RCC 7860 (cell line): ENCODE measurements around the gene CAMTA2.
A peak's percentile ranks its signal among the peaks of the same experiment; 100 is the strongest.

Source experiments
- DNase-seq: peaks from one replicate; pipeline ENCODE4 v3.0.0-alpha.2; 2015; ENCODE audit warnings: low spot score
- FAIRE-seq: peaks from 2 replicates; lab custom pipeline; 2012; peaks lifted over from hg19 to GRCh38; lab: Jason Lieb, UNC

CAMTA2 gene

DNA sequence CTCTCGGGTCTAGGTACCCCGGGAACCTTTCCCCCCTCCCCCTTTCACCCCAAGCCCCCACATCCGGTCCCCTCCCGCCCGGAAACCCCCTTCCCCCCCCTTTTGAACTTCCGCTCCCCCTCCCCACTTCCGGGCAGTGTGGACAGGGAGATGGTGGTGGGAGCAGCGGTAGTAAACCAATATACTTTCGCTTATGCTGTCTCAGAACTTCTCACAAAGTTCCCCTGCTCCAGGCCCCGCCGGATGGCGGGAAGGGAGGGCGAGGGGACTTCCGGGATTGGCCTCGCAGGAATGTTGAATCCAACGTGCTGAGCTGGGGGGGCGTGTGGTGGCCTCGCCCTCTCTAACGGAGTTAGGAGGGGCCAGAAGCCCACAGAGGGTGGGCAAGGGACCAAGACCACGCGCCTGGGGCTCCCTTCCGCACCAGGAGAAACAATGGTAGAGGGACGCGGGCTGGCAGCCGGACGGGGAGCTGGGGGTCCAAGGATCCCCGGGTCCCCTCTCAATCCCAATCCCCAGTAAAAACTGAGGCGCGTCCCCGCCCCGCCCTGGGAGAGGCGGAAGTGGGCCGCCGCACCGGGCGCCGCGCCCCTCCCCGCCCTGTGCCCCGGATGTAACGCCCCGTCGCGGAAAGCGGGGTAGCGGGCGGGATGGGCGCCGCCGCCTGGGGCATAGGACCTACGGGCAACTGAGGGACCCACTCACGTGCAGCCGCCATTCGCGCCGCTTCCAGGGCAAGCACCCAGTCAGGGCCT is 39.9 kb downstream of the CAMTA2 start:
- FAIRE-seq: no peak
- DNase-seq: peak; percentile 34

DNA sequence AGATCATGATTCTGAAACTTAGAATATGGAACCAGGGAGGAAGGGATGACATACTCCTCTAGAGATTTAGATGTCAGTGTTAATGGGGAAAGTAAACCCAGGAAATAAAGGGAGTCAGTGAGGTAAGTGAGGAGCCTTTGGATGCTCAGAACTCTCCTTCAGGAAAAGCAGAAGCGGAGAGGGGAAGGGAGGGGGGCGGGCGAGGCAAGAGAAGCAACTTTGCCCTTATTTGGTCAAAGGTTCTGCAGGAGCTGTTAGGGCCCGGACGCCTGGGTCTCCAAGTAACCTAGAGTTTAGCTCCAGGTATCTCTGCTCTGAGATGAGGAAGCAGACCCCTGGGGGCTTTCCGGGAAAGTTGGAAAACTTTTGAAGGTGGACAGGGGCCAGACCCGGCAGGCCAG is 40.5 kb downstream of the CAMTA2 start:
- FAIRE-seq (no peak), DNase-seq (no peak)

DNA sequence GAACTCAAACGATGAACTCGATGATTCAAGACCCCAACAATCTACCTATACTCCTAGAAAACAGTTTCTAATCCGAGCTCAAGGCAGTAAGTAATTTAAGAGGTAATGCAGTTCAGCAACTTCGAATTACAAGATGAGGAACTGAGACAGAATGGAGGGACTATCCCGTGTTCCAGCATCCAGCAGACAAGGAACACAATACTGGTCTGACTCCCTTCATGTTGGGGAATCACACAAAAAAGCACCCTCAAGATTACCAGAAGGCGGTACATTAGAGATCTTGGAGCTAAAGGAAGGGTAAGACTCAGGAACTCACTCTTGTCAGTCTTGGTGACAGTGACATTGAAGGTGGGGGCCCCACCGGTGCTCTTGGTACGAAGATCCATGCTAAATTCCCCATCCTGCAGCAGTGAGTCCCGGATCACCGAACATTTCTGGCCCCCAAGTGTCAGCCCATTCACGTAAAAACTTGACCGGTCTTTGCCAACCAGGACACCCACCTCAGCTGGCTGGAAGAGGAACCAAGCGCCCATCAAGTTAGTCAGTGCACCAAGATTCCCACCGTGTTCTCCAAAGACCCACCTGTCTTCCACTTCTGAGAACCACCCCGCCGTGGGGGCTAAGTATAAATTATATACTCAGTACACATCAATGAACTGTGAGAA is 41.0 kb downstream of the CAMTA2 start:
- DNase-seq (no peak), FAIRE-seq (no peak)

DNA sequence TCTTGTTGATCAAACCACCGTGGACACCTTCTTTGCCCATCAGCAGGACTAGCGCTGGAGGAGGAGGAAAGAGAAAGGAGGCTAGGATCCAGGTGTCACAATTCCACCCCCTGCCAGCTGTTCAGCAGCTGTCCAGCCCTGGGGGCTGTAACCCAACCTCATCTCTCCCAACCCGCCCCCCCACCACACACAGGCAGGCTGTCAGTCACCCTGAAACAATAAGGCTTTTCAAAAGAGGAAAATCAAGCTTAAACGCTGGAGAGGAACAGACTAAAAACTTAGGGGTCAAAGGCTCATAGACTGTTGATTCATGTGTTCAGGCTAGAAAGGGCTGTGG is 41.6 kb downstream of the CAMTA2 start:
- FAIRE-seq (no peak), DNase-seq (no peak)

DNA sequence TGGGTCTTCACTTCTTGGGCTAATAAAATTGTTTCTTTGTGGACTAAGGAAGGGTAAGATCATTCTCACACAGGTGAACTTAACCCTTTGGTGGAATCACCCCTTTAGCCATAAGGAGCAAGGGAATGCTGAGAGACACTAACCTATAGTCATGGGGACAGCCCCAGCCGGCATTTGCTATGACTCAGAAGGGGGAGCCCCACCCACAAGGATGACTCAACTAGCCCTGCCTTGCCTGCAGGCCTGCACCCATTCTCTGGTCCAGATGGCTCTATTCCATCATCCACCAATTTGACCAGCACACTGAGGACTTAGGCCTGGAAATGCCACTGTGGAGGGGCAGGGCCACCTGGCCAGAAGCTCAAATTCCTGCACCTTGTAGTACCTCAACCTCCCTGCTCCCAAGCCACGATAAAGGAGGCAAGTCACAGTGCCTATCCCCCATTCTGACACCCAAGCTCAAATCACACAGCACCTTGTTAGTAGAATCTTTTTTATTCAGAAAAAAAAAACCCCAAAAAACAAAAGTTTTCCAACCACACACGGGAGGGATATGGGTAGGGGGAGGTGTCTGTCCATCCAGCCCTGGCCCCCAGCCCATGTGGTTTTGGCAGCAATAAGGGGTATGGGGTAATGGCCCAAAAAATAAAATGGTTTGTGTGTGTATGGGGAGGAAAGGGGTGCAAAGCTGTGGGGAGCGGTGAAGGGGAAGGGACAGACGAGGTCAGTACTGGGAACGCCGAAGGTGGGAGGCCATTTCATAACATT is 42.1 kb downstream of the CAMTA2 start:
- FAIRE-seq (peak; percentile 85), DNase-seq (peak; percentile 87)

DNA sequence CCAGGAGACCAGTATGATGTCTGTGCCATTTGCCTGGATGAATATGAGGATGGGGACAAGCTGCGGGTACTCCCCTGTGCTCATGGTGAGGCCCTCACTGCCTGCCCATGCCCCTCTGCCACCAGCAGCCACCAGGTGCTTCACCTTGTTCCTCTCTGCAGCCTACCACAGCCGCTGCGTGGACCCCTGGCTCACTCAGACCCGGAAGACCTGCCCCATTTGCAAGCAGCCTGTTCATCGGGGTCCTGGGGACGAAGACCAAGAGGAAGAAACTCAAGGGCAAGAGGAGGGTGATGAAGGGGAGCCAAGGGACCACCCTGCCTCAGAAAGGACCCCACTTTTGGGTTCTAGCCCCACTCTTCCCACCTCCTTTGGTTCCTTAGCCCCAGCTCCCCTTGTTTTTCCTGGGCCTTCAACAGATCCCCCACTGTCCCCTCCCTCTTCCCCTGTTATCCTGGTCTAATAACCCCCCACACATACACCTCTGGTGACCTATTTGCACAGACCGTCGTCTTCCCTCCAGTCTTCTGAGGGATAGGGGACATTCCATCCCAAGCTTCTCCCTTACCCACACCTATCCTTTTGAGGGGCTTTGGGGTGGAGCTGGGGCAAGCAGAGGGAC is 42.8 kb downstream of the CAMTA2 start:
- FAIRE-seq: no peak
- no peak for DNase-seq

DNA sequence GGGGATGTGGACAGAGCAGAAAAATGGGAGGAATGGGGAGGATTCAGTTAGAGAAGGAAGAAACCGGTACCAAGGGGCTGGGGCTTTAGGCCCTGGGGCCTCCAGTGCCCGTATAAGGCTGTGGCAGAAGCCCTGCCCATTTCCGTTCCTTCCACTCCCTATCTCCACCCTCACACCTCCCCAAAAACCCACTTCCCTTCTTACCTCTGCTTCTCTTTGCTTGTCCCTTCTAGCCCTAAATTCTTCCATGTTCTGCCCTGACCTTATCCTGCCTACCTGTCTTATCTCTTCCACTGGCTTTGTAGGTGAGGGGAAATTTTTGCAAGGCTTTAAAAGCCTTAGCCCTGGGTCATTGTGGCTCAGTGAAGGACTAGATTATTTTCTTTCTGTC is 43.3 kb downstream of the CAMTA2 start:
- FAIRE-seq (no peak), DNase-seq (no peak)

DNA sequence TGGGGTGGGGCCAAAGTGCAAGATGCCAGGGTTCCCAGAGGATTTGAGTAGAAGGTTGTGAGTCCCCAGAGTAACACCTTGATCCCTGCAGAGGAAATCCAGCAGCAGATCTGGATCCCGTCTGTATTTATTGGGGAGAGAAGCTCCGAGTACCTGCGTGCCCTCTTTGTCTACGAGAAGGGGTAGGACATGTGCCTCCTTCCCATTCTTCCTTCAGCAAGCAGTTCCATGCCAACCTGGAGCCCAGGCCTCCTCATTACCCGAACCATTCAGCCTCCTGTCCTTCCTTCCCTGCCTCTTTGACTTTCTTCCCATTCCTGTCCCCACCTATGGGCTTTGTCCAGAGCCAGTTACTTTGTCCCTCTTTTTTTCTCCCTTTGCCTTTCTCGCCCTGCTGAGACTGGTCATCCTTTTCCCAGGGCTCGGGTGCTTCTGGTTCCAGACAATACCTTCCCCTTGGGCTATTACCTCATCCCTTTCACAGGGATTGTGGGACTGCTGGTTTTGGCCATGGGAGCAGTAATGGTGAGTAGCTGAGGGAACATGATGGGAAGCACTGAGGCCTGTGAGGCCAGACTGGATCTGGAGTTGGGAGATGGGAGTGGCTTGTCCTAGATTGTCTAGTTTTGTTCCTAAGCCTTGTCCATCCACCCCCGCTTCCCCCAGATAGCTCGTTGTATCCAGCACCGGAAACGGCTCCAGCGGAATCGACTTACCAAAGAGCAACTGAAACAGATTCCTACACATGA is 44.5 kb downstream of the CAMTA2 start:
- DNase-seq: no peak
- no peak for FAIRE-seq

DNA sequence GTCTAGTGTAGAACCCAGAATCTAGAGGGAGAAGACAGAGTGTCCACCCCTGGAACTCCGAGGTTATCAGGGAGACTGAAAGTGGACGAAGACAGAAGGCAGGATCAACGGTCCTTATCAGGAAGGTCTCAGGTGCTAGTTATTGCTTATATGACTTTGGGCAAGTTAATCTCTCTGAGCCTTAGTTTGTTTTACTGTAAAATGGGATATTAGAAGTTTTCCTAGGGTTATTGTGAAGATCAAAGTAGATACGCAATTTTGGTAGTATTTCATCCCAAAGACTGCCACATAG is 46.2 kb downstream of the CAMTA2 start:
- no peak for FAIRE-seq

DNA sequence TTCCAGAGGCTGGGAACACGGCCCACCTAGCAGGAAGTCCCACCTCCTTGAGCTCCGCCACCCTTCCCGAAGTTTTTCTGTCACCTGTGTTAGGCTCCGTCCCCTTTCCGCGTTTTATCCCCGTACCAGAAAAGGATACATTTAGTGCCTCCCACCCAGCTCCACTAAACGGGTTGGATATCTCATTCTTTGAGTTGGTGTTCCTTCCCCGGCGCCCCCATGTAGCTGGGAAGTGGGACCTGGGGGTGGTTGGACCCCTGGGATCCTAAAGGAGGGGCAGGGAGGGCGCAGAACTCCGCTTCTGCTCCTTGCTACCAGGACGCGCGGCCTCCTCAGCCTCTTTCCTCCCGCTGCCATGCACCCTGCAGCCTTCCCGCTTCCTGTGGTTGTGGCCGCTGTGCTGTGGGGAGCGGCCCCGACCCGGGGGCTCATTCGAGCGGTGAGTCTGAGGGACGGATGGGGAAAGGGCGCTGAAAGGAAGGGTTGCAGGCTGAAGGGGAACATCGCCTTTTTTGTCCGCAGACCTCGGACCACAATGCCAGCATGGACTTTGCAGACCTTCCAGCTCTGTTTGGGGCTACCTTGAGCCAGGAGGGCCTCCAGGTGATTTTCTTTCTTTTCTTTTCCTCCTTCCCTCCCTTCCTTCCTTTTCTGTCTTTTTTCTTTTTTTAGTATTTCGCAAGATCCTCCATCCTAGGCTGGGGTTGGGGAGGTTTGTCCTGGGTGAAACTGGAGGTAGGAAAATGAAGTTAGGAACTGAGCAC is 46.7 kb downstream of the CAMTA2 start:
- no peak for FAIRE-seq
- no peak for DNase-seq

More for the DNA sequence above, 46.2 kb downstream of the CAMTA2 start:
- no peak for DNase-seq

DNA sequence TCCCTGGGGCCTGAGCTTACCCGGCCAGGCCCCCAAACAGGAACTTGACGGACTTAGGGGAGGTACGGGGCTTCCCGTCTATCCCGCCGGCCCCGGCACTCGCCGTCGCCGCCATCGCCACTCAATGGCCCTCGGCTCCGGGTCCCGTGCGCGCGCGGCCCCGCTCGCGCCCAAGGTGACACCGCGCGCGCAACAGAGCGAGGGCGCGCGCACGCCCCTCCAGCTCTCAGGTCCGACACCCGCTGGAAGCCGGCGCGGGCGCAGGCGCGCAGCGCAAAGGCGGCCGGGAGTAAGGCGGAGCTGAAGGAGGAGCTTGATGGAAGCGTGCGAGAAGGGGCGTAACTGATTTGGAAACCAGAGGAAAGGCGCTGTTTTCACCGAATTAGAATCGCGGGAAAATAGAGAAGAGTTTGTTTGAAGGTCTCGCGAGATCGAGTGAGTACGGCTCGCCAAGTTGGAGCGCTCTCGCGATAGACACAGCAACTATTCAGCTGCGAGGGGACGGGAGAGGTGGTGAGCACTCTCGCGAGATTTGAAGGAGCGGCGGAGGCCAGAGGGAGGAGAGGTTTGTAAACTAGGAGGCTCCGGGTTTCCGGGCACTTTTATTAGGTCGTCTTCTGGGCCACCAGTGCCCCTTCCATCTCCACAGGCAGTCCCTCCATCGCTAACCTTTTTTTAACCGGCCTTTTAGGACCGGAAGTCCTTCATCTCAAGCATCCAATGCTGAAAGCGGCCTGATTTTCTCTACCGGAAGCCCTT is 47.5 kb downstream of the CAMTA2 start, which contains the start of the genes RNF167 and SLC25A11:
Gene RNF167 (plus strand): TSS at position 473 of the 759 bp plus-strand sequence. CDS start 642 bp downstream, outside the sequence.
Gene SLC25A11 (minus strand): TSS at position 251 of the 759 bp plus-strand sequence. CDS start 136 bp downstream, at position 115.
- FAIRE-seq: peak; percentile 84
- DNase-seq: peak; percentile 98

DNA sequence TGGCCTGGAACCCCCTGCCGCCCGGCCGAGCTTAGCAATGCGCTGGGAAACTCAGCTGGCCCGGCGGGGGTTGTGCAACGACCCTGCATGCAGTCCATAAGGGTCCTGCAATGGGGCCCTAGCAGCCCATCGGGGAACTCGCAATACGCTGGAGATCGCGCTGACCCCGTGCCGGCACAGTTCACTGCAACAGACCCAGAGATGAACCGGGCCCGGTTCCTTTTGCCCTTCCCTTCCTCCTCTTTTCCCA is 48.0 kb downstream of the CAMTA2 start:
- FAIRE-seq (no peak), DNase-seq (no peak)

DNA sequence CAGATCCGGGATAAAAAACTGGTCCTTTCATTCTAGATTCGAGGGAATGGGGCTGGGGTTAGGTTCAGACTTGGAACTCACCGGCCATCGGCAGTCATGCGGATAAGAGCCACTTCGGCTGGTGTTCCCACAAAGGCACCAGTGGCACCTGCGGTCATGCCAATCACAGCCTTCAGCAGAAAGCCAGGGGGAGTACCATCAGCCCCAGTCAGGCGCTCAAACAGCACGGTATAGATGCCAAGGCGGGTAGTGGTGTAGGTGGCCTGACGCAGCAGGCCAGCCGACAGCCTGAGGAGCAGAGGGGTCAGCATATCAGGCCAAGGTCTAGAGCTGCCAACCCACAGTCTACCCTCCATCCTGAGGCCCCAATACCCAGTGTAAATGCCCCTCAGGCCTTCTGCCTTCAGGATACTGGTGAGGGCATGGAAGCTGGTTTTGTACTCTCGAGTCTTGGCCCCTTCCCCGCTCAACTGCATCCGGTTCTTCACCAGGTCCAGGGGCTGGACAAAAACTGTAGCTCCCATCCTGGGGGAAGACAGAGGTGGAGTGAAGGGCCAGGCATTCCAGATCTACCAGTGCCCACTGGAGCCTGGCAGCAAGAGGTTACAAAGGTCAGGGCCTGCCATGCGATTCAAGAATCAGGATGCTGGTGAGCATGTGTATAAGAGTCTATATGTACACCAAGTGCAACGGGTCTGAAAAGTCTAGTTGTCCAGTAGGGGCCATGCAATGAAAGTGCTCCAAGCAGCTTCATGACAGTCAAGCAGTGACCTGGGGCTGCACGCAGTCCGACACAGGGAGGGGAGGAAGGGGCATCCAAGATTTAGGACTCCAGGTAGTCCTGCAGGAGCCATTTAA is 48.6 kb downstream of the CAMTA2 start:
- FAIRE-seq (no peak), DNase-seq (no peak)

DNA sequence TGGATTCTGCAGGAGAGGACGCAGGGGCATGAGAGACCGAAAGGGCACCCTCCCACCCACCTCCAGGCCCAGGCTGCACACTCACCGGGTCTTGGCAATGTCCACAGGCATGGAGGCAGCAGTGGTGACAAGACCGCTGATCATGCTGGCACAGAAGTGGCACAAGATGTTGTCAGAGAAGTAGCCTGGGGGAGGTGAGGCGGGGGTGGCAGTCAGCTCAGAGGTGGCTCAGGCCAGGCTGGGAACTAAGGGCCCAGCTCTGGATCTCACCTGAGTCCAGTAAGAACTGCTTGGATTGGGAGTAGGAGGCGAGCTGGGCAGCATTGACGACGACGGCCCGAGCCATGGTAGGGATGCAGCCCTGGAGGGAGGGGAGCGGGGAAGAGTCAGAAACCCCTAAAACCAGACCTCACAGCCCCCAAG is 49.4 kb downstream of the CAMTA2 start:
- DNase-seq (no peak), FAIRE-seq (no peak)

DNA sequence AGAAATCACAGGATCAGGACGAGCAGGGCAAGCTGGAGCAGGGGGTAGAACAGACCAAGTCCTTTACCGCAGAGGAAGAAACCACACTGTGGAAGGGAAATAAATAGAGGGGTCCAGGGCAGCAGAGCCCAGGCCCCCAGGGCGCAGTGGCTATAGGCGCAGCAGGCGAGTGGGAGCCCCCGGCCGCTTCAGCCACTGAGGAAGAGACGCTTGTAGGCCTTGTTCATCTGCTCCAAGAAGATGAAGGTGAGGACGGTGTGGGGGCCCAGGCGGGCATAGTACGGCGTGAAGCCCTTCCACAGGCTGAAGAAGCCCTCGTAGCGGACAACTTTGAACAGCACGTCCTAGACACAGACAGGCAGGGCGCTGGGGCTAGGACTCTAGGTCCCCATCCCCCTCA is 49.9 kb downstream of the CAMTA2 start:
- DNase-seq: no peak
- FAIRE-seq: no peak

DNA sequence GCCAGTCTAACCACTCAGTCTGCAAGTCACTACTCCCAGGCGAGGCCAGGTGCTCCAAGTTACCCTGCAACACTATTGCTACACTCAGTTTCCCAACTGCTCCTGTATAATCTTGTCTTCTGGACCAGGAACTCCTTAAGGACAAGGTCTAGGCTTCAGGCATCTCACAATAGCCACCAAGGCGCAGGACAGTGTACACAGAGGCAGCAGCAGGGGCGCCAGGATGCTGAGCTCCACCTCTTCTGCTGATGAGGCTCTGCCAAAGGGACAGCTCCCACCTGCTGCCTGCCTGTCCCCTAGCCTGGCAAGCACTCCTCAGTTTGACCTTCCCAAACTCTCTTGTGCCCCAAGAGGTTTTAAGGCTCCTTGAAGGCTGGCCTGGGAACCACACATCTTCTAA is 51.0 kb downstream of the CAMTA2 start:
- DNase-seq (no peak), FAIRE-seq (no peak)

DNA sequence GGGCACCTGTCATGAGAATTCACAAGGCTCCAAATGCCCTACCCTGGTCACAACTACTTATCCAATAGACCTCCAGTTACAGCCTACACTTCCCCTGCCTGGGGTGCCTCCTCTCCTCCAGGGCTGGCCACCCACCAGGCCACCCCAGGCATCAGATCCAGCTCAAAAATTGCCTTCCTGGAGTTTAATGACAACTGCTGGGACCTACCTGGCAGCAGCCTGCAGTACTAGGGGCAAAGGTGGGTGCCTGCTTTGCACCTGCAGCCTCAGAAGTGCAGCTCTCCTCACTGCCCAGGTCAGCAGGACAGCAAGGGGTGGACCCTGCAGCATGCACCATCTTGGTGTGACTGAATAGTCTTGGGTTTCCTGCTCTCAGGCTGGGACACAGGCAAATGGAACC is 51.8 kb downstream of the CAMTA2 start:
- DNase-seq: no peak
- no peak for FAIRE-seq

DNA sequence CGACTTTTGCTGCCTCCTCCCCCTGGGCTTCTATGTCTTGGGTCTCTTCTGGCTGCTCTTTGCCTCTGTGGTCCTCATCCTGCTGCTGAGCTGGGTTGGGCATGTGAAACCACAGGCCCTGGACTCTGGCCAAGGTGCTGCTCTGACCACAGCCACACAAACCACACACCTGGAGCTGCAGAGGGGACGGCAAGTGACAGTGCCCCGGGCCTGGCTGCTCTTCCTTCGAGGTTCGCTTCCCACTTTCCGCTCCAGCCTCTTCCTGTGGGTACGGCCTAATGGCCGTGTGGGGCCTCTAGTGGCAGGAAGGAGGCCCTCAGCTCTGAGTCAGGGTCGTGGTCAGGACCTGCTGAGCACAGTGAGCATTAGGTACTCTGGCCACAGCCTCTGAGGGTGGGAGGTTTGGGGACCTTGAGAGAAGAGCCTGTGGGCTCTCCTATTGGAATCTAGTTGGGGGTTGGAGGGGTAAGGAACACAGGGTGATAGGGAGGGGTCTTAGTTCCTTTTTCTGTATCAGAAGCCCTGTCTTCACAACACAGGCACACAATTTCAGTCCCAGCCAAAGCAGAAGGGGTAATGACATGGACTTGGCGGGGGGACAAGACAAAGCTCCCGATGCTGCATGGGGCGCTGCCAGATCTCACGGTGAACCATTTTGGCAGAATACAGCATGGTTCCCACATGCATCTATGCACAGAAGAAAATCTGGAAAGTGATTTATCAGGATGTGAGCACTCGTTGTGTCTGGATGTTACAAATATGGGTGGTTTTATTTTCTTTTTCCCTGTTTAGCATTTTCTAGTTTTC is 53.1 kb downstream of the CAMTA2 start:
- DNase-seq (peak; percentile 83), FAIRE-seq (peak; percentile 84)
